ENCODE measurements around the gene CHST9. TPM values are rescaled to one million over a fixed set of nuclear protein-coding genes. Genes with fewer than 3 reads are reported as not detected.

CHST9 gene
- total and polyA plus RNA-seq, 2 of the 4 experiments (the other 2 are of a cell fraction): not detected

GRCh38 chr18:26930630-26931029 lies 254.5 kb downstream of the CHST9 start:
- no peak overlapping the region for H3K9ac ChIP-seq (ENCODE audit: low read depth, low read length)
- H3K18ac ChIP-seq (ENCODE audit: low read depth, low read length): no peak overlapping the region
- H3K4ac ChIP-seq (ENCODE audit: low read depth, low read length): no peak overlapping the region
- in situ Hi-C loops (cut with MboI; ENCODE audit: low sequenced_read_pairs) (no loop called here), dilution Hi-C loops (cut with HindIII; ENCODE audit: low sequenced_read_pairs, unreplicated experiment) (no loop called here), intact Hi-C loops (cut with micrococcal nuclease) (no loop called here)
- ChIA-PET CTCF (no interaction called here), POLR2A (ENCODE audit: unreplicated experiment) (no interaction called here)
- H2BK20ac ChIP-seq (ENCODE audit: low read depth, low read length): no peak overlapping the region
- DNase-seq (no peak), ATAC-seq (ENCODE audit: low read depth) (no peak)
- no peak overlapping the region for H3K23ac ChIP-seq (ENCODE audit: low read depth, low read length)
- H3K79me1 ChIP-seq (ENCODE audit: low read depth in 1 of 2, low read length in 2 of 2): no peaks in the 10 kb centered on the region
- H4K20me1 ChIP-seq (ENCODE audit: insufficient read depth, low read length): no peaks in the 10 kb centered on the region
- no peak overlapping the region for H3K4me3 ChIP-seq (ENCODE audit: insufficient read depth, low read depth, low read length)
- H2BK120ac ChIP-seq (ENCODE audit: low read depth, low read length): no peak overlapping the region
- no peak overlapping the region for H4K91ac ChIP-seq (ENCODE audit: insufficient read depth, low read depth, low read length)
- no peaks in the 10 kb centered on the region for H3K36me3 ChIP-seq (ENCODE audit: control insufficient read depth, insufficient read depth, low read length)
- no peaks in the 10 kb centered on the region for H3K9me1 ChIP-seq (ENCODE audit: insufficient read depth, low read length)
- H2AK5ac ChIP-seq (ENCODE audit: low read depth, low read length): no peak overlapping the region
- no CpG with 5 or more reads among the region's 1 CpG for WGBS, 2 experiments (ENCODE audit: extremely low coverage in 2 of 2, insufficient read length in 1 of 2)
- no peak overlapping the region for H2AFZ ChIP-seq (replicated peaks; ENCODE audit: low read length, poor library complexity)
- no peak overlapping the region for H3K14ac ChIP-seq (replicated peaks; ENCODE audit: low read depth, low read length)
- no peak overlapping the region for H2BK5ac ChIP-seq (ENCODE audit: low read depth, low read length, poor library complexity, severe bottlenecking)
- no peak overlapping the region for H2BK15ac ChIP-seq (ENCODE audit: low read depth, low read length)
- BruUV-seq (replicated peaks): no TSS peak
- no peaks in the 10 kb centered on the region for H3K27me3 ChIP-seq (ENCODE audit: control insufficient read depth, insufficient read depth, low read length)
- H3K27ac ChIP-seq (ENCODE audit: insufficient read depth, low read length): no peak overlapping the region
- no peak overlapping the region for H2AK9ac ChIP-seq (replicated peaks; ENCODE audit: low read depth, low read length, poor library complexity)
- no peaks in the 10 kb centered on the region for H3K4me1 ChIP-seq (ENCODE audit: control insufficient read depth, insufficient read depth, low read length)
- H3K56ac ChIP-seq (ENCODE audit: extremely low read depth, insufficient read depth, low read length): no peak overlapping the region
- no peak overlapping the region for H3K4me2 ChIP-seq (ENCODE audit: low read depth, low read length)
- no peak overlapping the region for H4K5ac ChIP-seq (ENCODE audit: low read depth, low read length)
- TF ChIP-seq NFE2L2 (IDR thresholded peaks at IDR 0.05; ENCODE audit: low read depth, low read length) (no peak), MAZ (IDR thresholded peaks at IDR 0.05; ENCODE audit: borderline replicate concordance, low read depth, low read length) (no peak), USF2 (IDR thresholded peaks at IDR 0.05; ENCODE audit: low read depth, low read length) (no peak), FOS (IDR thresholded peaks at IDR 0.05; ENCODE audit: low read depth, low read length) (no peak), MAFK (IDR thresholded peaks at IDR 0.05; ENCODE audit: low read depth, low read length) (no peak), RCOR1 (IDR thresholded peaks at IDR 0.05; ENCODE audit: insufficient replicate concordance, low read length) (no peak)
- TF ChIP-seq, protein P1, sequence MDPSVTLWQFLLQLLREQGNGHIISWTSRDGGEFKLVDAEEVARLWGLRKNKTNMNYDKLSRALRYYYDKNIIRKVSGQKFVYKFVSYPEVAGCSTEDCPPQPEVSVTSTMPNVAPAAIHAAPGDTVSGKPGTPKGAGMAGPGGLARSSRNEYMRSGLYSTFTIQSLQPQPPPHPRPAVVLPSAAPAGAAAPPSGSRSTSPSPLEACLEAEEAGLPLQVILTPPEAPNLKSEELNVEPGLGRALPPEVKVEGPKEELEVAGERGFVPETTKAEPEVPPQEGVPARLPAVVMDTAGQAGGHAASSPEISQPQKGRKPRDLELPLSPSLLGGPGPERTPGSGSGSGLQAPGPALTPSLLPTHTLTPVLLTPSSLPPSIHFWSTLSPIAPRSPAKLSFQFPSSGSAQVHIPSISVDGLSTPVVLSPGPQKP (IDR thresholded peaks at IDR 0.05; ENCODE audit: borderline replicate concordance, low read depth, low read length): no peak
- peaks cover 4% of the 10 kb centered on the region; the same call in 1 of the 2 replicates for H3K9me3 ChIP-seq (ENCODE audit: control insufficient read depth, insufficient read depth, low read length)
- no peak overlapping the region for H4K8ac ChIP-seq (ENCODE audit: low read depth in 2 of 2, low read length in 2 of 2)

Measured in IMR-90 (cell line).